ENCODE results near the gene PDIA4.
"Not testable (repeated sequence)": the region's sequence is repeated elsewhere in the genome, so short reads cannot be mapped to it uniquely, and the experiment has no call there.

PDIA4 gene

GRCh38 chr7:149020483-149020882 lies 7.8 kb downstream of the PDIA4 start:
- H3K9ac ChIP-seq = no peak overlapping the region

GRCh38 chr7:149016876-149017275 lies 11.4 kb downstream of the PDIA4 start:
- Histone ChIP-seq H3K27ac (no peak overlapping the region), H3K4me2 (ENCODE audit: low read length) (no peak overlapping the region), H3K79me2 (no peaks in the 10 kb centered on the region), H3K9me3 (ENCODE audit: control insufficient read depth, low read length) (no peaks in the 10 kb centered on the region), H3K9ac (no peak overlapping the region), H2AFZ (no peak overlapping the region), H3K4me1 (no peaks in the 10 kb centered on the region), H3K4me3 (ENCODE audit: low read depth, low read length) (no peak overlapping the region), H3K27me3 (ENCODE audit: control insufficient read depth, insufficient read depth, low read length) (no peaks in the 10 kb centered on the region), H3K36me3 (ENCODE audit: control insufficient read depth, insufficient read depth, low read length) (no peaks in the 10 kb centered on the region)
- no peak for TF ChIP-seq CTCF (IDR thresholded peaks at IDR 0.05)

More at GRCh38 chr7:149020483-149020882, 7.8 kb downstream of the PDIA4 start:
- H3K4me3 ChIP-seq (ENCODE audit: low read depth, low read length) = no peak overlapping the region
- H3K9me3 ChIP-seq (ENCODE audit: control insufficient read depth, low read length) = no peaks in the 10 kb centered on the region
- H3K4me1 ChIP-seq = no peaks in the 10 kb centered on the region
- H3K36me3 ChIP-seq (ENCODE audit: control insufficient read depth, insufficient read depth, low read length) = no peaks in the 10 kb centered on the region
- H3K79me2 ChIP-seq = no peaks in the 10 kb centered on the region
- TF ChIP-seq CTCF (IDR thresholded peaks at IDR 0.05) = no peak
- no peak overlapping the region for H2AFZ ChIP-seq
- H3K4me2 ChIP-seq (ENCODE audit: low read length) = no peak overlapping the region
- H3K27me3 ChIP-seq (ENCODE audit: control insufficient read depth, insufficient read depth, low read length) = no peaks in the 10 kb centered on the region
- no peak overlapping the region for H3K27ac ChIP-seq

- Histone ChIP-seq H3K9me3 (ENCODE audit: control insufficient read depth, low read length) (no peaks in the 10 kb centered on the region), H3K27ac (no peak overlapping the region), H3K36me3 (ENCODE audit: control insufficient read depth, insufficient read depth, low read length) (no peaks in the 10 kb centered on the region), H3K27me3 (ENCODE audit: control insufficient read depth, insufficient read depth, low read length) (no peaks in the 10 kb centered on the region), H2AFZ (no peak overlapping the region), H3K4me3 (ENCODE audit: low read depth, low read length) (no peak overlapping the region), H3K79me2 (no peaks in the 10 kb centered on the region), H3K4me1 (no peaks in the 10 kb centered on the region), H3K4me2 (ENCODE audit: low read length) (no peak overlapping the region), H3K9ac (no peak overlapping the region)
- no peak for TF ChIP-seq CTCF (IDR thresholded peaks at IDR 0.05)
Measured at GRCh38 chr7:149014309-149014708, 14.0 kb downstream of the PDIA4 start.

GRCh38 chr7:149013876-149014275 lies 14.4 kb downstream of the PDIA4 start:
- no peak overlapping the region for H3K4me2 ChIP-seq (ENCODE audit: low read length)
- no peaks in the 10 kb centered on the region for H3K79me2 ChIP-seq
- H3K9me3 ChIP-seq (ENCODE audit: control insufficient read depth, low read length) = no peaks in the 10 kb centered on the region
- H3K9ac ChIP-seq = no peak overlapping the region
- H3K36me3 ChIP-seq (ENCODE audit: control insufficient read depth, insufficient read depth, low read length) = no peaks in the 10 kb centered on the region
- no peak overlapping the region for H2AFZ ChIP-seq
- no peak overlapping the region for H3K27ac ChIP-seq
- no peak for TF ChIP-seq CTCF (IDR thresholded peaks at IDR 0.05)
- H3K4me3 ChIP-seq (ENCODE audit: low read depth, low read length) = no peak overlapping the region
- no peaks in the 10 kb centered on the region for H3K27me3 ChIP-seq (ENCODE audit: control insufficient read depth, insufficient read depth, low read length)
- no peaks in the 10 kb centered on the region for H3K4me1 ChIP-seq

GRCh38 chr7:149012730-149013129 lies 15.6 kb downstream of the PDIA4 start:
- not testable (repeated sequence) for H2AFZ ChIP-seq; H3K4me3 ChIP-seq (ENCODE audit: low read depth, low read length); H3K79me2 ChIP-seq; H3K9me3 ChIP-seq (ENCODE audit: control insufficient read depth, low read length); H3K27me3 ChIP-seq (ENCODE audit: control insufficient read depth, insufficient read depth, low read length); H3K36me3 ChIP-seq (ENCODE audit: control insufficient read depth, insufficient read depth, low read length); H3K4me2 ChIP-seq (ENCODE audit: low read length); H3K9ac ChIP-seq; H3K27ac ChIP-seq; H3K4me1 ChIP-seq
